ENCODE data around the gene RBM8A.

Gene RBM8A

GRCh38 chr1:145956361-145956760 lies 29.1 kb upstream of the RBM8A start:
- TF ChIP-seq CTCF (IDR thresholded peaks at IDR 0.05; ENCODE audit: low read length) = no peak
- no peak for TF ChIP-seq EZH2 (IDR thresholded peaks at IDR 0.05; ENCODE audit: borderline replicate concordance, low read length)
- Histone ChIP-seq H3K27ac (ENCODE audit: low read depth, low read length, poor library complexity, severe bottlenecking) (peak overlapping the region; percentile 42), H3F3A (ENCODE audit: insufficient read depth, low read length) (0 out of 2 replicates have a peak, but pooled peaks cover 6% of the 10 kb centered on the region), H3K36me3 (ENCODE audit: insufficient read depth, low read length) (peaks cover 15% of the 10 kb centered on the region; the same call in 1 of the 2 replicates), H2AFZ (ENCODE audit: low read length) (no peak overlapping the region), H3K4me2 (ENCODE audit: low read length) (peak overlapping the region; percentile 84), H3K9me3 (ENCODE audit: low read length) (no peaks in the 10 kb centered on the region), H3K79me2 (ENCODE audit: insufficient read depth, low read length) (no peaks in the 10 kb centered on the region; the same call in 1 of the 2 replicates), H3K9me2 (ENCODE audit: low read depth, low read length) (no peaks in the 10 kb centered on the region), H3K4me1 (ENCODE audit: insufficient read depth, low read length, severe bottlenecking) (peaks cover 66% of the 10 kb centered on the region), H3K4me3 (ENCODE audit: low read depth, low read length, poor library complexity, severe bottlenecking) (peak overlapping the region; percentile 78), H3K27me3 (ENCODE audit: insufficient read depth, low read length) (no peaks in the 10 kb centered on the region), H3K9ac (ENCODE audit: low read length) (peak overlapping the region; percentile 80; the same call in 1 of the 2 replicates), H4K20me1 (ENCODE audit: insufficient read depth, low read length) (no peaks in the 10 kb centered on the region)

GRCh38 chr1:145955436-145955835 lies 28.2 kb upstream of the RBM8A start:
- H3K4me3 ChIP-seq (ENCODE audit: low read depth, low read length, poor library complexity, severe bottlenecking) = no peak overlapping the region
- H2AFZ ChIP-seq (ENCODE audit: low read length) = no peak overlapping the region
- H3K4me1 ChIP-seq (ENCODE audit: insufficient read depth, low read length, severe bottlenecking) = peaks cover 57% of the 10 kb centered on the region
- no peaks in the 10 kb centered on the region for H3K9me2 ChIP-seq (ENCODE audit: low read depth, low read length)
- H3K36me3 ChIP-seq (ENCODE audit: insufficient read depth, low read length) = peaks cover 15% of the 10 kb centered on the region; the same call in 1 of the 2 replicates
- 0 out of 2 replicates have a peak, but pooled peaks cover 6% of the 10 kb centered on the region for H3F3A ChIP-seq (ENCODE audit: insufficient read depth, low read length)
- H4K20me1 ChIP-seq (ENCODE audit: insufficient read depth, low read length) = no peaks in the 10 kb centered on the region
- H3K27ac ChIP-seq (ENCODE audit: low read depth, low read length, poor library complexity, severe bottlenecking) = no peak overlapping the region
- TF ChIP-seq CTCF (IDR thresholded peaks at IDR 0.05; ENCODE audit: low read length) (no peak), EZH2 (IDR thresholded peaks at IDR 0.05; ENCODE audit: borderline replicate concordance, low read length) (no peak)
- H3K4me2 ChIP-seq (ENCODE audit: low read length) = peak overlapping the region; percentile 84; the same call in 1 of the 2 replicates
- H3K79me2 ChIP-seq (ENCODE audit: insufficient read depth, low read length) = no peaks in the 10 kb centered on the region; the same call in 1 of the 2 replicates
- no peak overlapping the region for H3K9ac ChIP-seq (ENCODE audit: low read length)
- H3K27me3 ChIP-seq (ENCODE audit: insufficient read depth, low read length) = no peaks in the 10 kb centered on the region
- H3K9me3 ChIP-seq (ENCODE audit: low read length) = no peaks in the 10 kb centered on the region

- no peak overlapping the region for H3K4me3 ChIP-seq (ENCODE audit: low read depth, low read length, poor library complexity, severe bottlenecking)
- no peak overlapping the region for H3K27ac ChIP-seq (ENCODE audit: low read depth, low read length, poor library complexity, severe bottlenecking)
- H3K4me2 ChIP-seq (ENCODE audit: low read length) = no peak overlapping the region
- peaks cover 18% of the 10 kb centered on the region; the same call in 1 of the 2 replicates for H3K36me3 ChIP-seq (ENCODE audit: insufficient read depth, low read length)
- H3K4me1 ChIP-seq (ENCODE audit: insufficient read depth, low read length, severe bottlenecking) = peaks cover 42% of the 10 kb centered on the region
- H3K27me3 ChIP-seq (ENCODE audit: insufficient read depth, low read length) = no peaks in the 10 kb centered on the region
- no peaks in the 10 kb centered on the region for H3K9me2 ChIP-seq (ENCODE audit: low read depth, low read length)
- no peaks in the 10 kb centered on the region; the same call in 1 of the 2 replicates for H3K79me2 ChIP-seq (ENCODE audit: insufficient read depth, low read length)
- H3K9ac ChIP-seq (ENCODE audit: low read length) = no peak overlapping the region
- H4K20me1 ChIP-seq (ENCODE audit: insufficient read depth, low read length) = no peaks in the 10 kb centered on the region
- H2AFZ ChIP-seq (ENCODE audit: low read length) = no peak overlapping the region
- H3F3A ChIP-seq (ENCODE audit: insufficient read depth, low read length) = 0 out of 2 replicates have a peak, but pooled peaks cover 6% of the 10 kb centered on the region
- H3K9me3 ChIP-seq (ENCODE audit: low read length) = no peaks in the 10 kb centered on the region
- TF ChIP-seq EZH2 (IDR thresholded peaks at IDR 0.05; ENCODE audit: borderline replicate concordance, low read length) (no peak), CTCF (IDR thresholded peaks at IDR 0.05; ENCODE audit: low read length) (no peak)
Measured at GRCh38 chr1:145953861-145954260, 26.6 kb upstream of the RBM8A start.

All from OCI-LY1 (cell line).